ENCODE results near the gene ASZ1.

Gene ASZ1

GRCh38 chr7:117338020-117338419, 89.3 kb downstream of the ASZ1 start:
- no peak for DNase-seq (ENCODE audit: low read depth in 2 of 2)

GRCh38 chr7:117333168-117333567, 94.1 kb downstream of the ASZ1 start:
- no peak for DNase-seq (ENCODE audit: low read depth in 2 of 2)

- no peak for DNase-seq (ENCODE audit: low read depth in 2 of 2)
Observed at GRCh38 chr7:117332031-117332430, 95.3 kb downstream of the ASZ1 start.

- DNase-seq (ENCODE audit: low read depth in 2 of 2), result no peak
Observed at GRCh38 chr7:117325836-117326235, 101.5 kb downstream of the ASZ1 start.

GRCh38 chr7:117324960-117325359, 102.3 kb downstream of the ASZ1 start:
- DNase-seq (ENCODE audit: low read depth in 2 of 2), result no peak

- no peak for DNase-seq (ENCODE audit: low read depth in 2 of 2)
Observed at GRCh38 chr7:117323851-117324711, 103.2 kb downstream of the ASZ1 start.

GRCh38 chr7:117323305-117323850, 103.9 kb downstream of the ASZ1 start:
- DNase-seq (ENCODE audit: low read depth in 2 of 2), result no peak

- DNase-seq (ENCODE audit: low read depth in 2 of 2), result no peak
Observed at GRCh38 chr7:117322741-117323304, 104.5 kb downstream of the ASZ1 start, which contains the start of gene WNT2. Gene WNT2 (minus strand): TSS chr7:117323058. CDS start chr7:117322989, 69 bp downstream.

GRCh38 chr7:117320523-117320922, 106.8 kb downstream of the ASZ1 start:
- DNase-seq (ENCODE audit: low read depth in 2 of 2), result no peak

GRCh38 chr7:117319181-117319580, 108.1 kb downstream of the ASZ1 start:
- no peak for DNase-seq (ENCODE audit: low read depth in 2 of 2)

- no peak for DNase-seq (ENCODE audit: low read depth in 2 of 2)
Observed at GRCh38 chr7:117313582-117313981, 113.7 kb downstream of the ASZ1 start.

Measured in activated CD4-positive, alpha-beta T cell treated with anti-CD3 and anti-CD28 coated beads for 24 hours (primary cell).